ENCODE results near the gene DLL1. TPM values are rescaled to one million over a fixed set of nuclear protein-coding genes. Genes with fewer than 3 reads are reported as not detected.

Gene DLL1
- total RNA-seq, 4 donors from 2014 or later, result 8.7 to 24.3 (median 19.2) TPM

GRCh38 chr6:170289180-170289931, 1.5 kb downstream of the DLL1 start:
- Histone ChIP-seq H3K27ac (peak overlapping the region; percentile 63 to 66), H3K4me1 (peaks cover 0 to 20% of the 10 kb centered on the region in 2 donors), H3K36me3 (no peaks in the 10 kb centered on the region), H3K27me3 (peaks cover 9 to 16% of the 10 kb centered on the region in 2 donors), H3K4me3 (peak overlapping the region; percentile 35 to 49), H3K9me3 (no peaks in the 10 kb centered on the region)
- intact Hi-C loops (cut with DNase I; ENCODE audit: low total_unique reads), result no loop called here
- TF ChIP-seq, protein P1, sequence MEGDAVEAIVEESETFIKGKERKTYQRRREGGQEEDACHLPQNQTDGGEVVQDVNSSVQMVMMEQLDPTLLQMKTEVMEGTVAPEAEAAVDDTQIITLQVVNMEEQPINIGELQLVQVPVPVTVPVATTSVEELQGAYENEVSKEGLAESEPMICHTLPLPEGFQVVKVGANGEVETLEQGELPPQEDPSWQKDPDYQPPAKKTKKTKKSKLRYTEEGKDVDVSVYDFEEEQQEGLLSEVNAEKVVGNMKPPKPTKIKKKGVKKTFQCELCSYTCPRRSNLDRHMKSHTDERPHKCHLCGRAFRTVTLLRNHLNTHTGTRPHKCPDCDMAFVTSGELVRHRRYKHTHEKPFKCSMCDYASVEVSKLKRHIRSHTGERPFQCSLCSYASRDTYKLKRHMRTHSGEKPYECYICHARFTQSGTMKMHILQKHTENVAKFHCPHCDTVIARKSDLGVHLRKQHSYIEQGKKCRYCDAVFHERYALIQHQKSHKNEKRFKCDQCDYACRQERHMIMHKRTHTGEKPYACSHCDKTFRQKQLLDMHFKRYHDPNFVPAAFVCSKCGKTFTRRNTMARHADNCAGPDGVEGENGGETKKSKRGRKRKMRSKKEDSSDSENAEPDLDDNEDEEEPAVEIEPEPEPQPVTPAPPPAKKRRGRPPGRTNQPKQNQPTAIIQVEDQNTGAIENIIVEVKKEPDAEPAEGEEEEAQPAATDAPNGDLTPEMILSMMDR (IDR thresholded peaks at IDR 0.05), result no peak
- no peak for TF ChIP-seq POLR2A (IDR thresholded peaks at IDR 0.05)
- no peak for DNase-seq

- intact Hi-C loops (cut with DNase I; ENCODE audit: low total_unique reads), result no loop called here
- Histone ChIP-seq H3K9me3 (no peaks in the 10 kb centered on the region), H3K27me3 (peaks cover 4 to 16% of the 10 kb centered on the region in 2 donors), H3K36me3 (no peaks in the 10 kb centered on the region), H3K4me3 (peak overlapping the region in 1 of 2 donors; percentile 49), H3K27ac (peak overlapping the region in 1 of 2 donors; percentile 5), H3K4me1 (peaks cover 0 to 20% of the 10 kb centered on the region in 2 donors)
- DNase-seq, result no peak
- no peak for TF ChIP-seq POLR2A (IDR thresholded peaks at IDR 0.05)
- TF ChIP-seq, protein P1 (IDR thresholded peaks at IDR 0.05), result no peak
Observed at GRCh38 chr6:170288852-170289179, 2.1 kb downstream of the DLL1 start.

DNA sequence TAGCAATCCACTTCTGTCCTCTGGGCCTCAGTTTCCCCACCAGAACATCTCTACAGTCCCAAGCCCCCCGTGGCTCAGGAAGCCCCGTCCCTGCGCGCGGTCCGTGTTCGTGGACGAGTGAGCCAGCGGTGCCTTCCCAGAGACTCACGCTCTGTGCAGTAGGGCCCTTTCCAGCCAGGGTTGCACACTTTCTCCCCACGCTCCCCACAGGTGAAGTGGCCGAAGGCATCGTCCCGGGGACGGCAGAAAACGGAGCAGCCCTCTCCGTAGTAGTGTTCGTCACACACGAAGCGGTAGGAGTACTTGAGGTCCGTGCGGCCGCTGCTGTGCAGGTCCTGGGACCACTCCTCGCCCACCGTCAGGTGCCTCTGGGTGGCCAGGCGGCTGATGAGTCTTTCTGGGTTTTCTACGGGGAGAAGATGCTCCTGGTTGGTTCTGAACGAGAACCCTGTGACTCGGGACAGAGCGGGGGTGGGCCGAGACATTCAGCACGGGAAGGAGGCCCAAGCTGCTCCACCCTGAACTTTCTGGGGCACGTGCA, 2.7 kb downstream of the DLL1 start:
- H3K4me1 ChIP-seq, result peaks cover 0 to 20% of the 10 kb centered on the region in 2 donors
- H3K27me3 ChIP-seq, result peaks cover 4 to 16% of the 10 kb centered on the region in 2 donors
- intact Hi-C loops (cut with DNase I; ENCODE audit: low total_unique reads), result no loop called here
- no peaks in the 10 kb centered on the region for H3K36me3 ChIP-seq
- no peaks in the 10 kb centered on the region for H3K9me3 ChIP-seq
- TF ChIP-seq, protein P1 (IDR thresholded peaks at IDR 0.05), result no peak
- no peak for TF ChIP-seq POLR2A (IDR thresholded peaks at IDR 0.05)
- peak overlapping the region in 1 of 2 donors; percentile 50 for H3K27ac ChIP-seq
- H3K4me3 ChIP-seq, result no peak overlapping the region
- no peak for DNase-seq

GRCh38 chr6:170287371-170287876, 3.5 kb downstream of the DLL1 start:
- intact Hi-C loops (cut with DNase I; ENCODE audit: low total_unique reads), result no loop called here
- Histone ChIP-seq H3K27me3 (peaks cover 0 to 9% of the 10 kb centered on the region in 2 donors), H3K4me1 (peaks cover 0 to 20% of the 10 kb centered on the region in 2 donors), H3K4me3 (no peak overlapping the region), H3K27ac (peak overlapping the region; percentile 39 to 50), H3K36me3 (no peaks in the 10 kb centered on the region), H3K9me3 (no peaks in the 10 kb centered on the region)
- TF ChIP-seq, protein P1 (IDR thresholded peaks at IDR 0.05), result no peak
- no peak for TF ChIP-seq POLR2A (IDR thresholded peaks at IDR 0.05)
- DNase-seq, result no peak

DNA sequence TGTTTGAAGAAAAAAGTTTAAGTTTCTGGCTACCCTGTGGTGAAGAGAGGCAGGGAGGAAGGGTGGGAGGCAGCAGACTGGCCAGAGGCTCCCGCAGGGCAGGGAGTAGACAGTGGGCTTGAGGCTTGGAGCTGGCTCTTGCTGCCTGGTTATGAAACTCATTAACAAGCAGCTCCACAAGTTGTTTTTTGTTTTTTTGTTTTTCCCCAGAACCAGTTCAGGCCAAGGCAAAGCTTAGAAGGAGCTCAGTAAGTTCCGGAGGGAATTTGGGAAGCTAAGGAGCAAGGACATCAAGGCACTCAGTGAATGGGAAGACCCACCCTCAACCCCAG, 4.0 kb downstream of the DLL1 start:
- DNase-seq, result no peak
- Histone ChIP-seq H3K27ac (peak overlapping the region; percentile 39 to 50), H3K36me3 (no peaks in the 10 kb centered on the region), H3K27me3 (peaks cover 0 to 8% of the 10 kb centered on the region in 2 donors), H3K4me3 (no peak overlapping the region), H3K4me1 (peaks cover 0 to 20% of the 10 kb centered on the region in 2 donors), H3K9me3 (no peaks in the 10 kb centered on the region)
- intact Hi-C loops (cut with DNase I; ENCODE audit: low total_unique reads), result no loop called here
- TF ChIP-seq, protein P1 (IDR thresholded peaks at IDR 0.05), result no peak
- no peak for TF ChIP-seq POLR2A (IDR thresholded peaks at IDR 0.05)

All from uterus (tissue), 4 donors.